ENCODE data around the gene DEGS1. TPM values are rescaled to one million over a fixed set of nuclear protein-coding genes. Genes with fewer than 3 reads are reported as not detected.
A peak's percentile ranks its signal among the peaks of the same experiment; 100 is the strongest.

Gene DEGS1
- total RNA-seq, 4 donors from 2014 or later = 19.1 to 32.9 (median 22.6) TPM

DNA sequence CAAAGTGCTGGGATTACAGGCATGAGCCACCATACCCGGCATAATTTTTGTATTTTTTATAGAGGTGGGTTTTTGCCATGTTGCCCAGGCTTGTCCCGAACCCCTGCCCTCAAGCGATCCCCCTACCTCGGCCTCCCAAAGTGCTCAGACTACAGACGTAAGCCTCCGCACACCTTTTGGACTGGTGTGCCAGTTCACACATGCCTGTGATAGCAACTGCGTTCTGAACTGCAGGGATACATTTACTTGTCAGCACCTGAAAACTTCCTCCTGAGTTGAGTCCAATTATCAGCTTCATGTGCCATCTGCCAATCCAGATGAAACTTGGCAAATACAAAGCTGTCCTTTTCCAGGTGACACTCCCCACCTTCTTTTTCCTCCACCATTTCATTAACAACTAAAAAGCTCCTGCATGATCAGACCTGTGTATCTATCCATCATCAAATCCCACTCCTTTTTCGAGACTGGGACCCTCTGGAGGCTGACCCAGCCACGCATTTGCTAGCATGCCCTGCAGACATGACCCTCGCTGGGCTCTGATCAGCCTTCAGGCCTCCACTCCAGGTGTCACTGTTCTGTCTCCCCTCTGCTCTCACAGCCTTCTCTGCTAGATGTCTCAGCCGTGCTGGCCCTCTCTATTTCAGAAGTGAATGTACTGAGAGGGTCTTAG lies 2.1 kb upstream of the DEGS1 start:
- in situ Hi-C loops (cut with MboI; ENCODE audit: low pct_ligation_motif_present in 1 of 4, low pct_unique_long_range_greater_than_20kb in 1 of 4, low sequenced_read_pairs in 3 of 4) (no loop called here), intact Hi-C loops (cut with DNase I; ENCODE audit: low total_unique reads) (loop anchor here (10.0 kb wide), 1 partner anchor 154 kb away; the partner anchor contains the start of gene NVL)
- H3K36me3 ChIP-seq = no peaks in the 10 kb centered on the region
- no peak for DNase-seq
- no peaks in the 10 kb centered on the region for H3K27me3 ChIP-seq
- peaks cover 6 to 34% (median 15%) of the 10 kb centered on the region in 4 donors for H3K4me1 ChIP-seq
- 95 to 96% methylated on average over 4 to 11 of the region's 11 CpGs for WGBS, 2 donors (ENCODE audit: low coverage in 1 of 2)
- H3K9me3 ChIP-seq = no peaks in the 10 kb centered on the region
- H3K4me3 ChIP-seq = no peak overlapping the region
- no peak overlapping the region for H3K27ac ChIP-seq
- TF ChIP-seq POLR2AphosphoS5 (IDR thresholded peaks at IDR 0.05) (no peak), EP300 (IDR thresholded peaks at IDR 0.05; ENCODE audit: low read depth) (no peak), POLR2A (IDR thresholded peaks at IDR 0.05) (no peak)
- TF ChIP-seq, protein P1, sequence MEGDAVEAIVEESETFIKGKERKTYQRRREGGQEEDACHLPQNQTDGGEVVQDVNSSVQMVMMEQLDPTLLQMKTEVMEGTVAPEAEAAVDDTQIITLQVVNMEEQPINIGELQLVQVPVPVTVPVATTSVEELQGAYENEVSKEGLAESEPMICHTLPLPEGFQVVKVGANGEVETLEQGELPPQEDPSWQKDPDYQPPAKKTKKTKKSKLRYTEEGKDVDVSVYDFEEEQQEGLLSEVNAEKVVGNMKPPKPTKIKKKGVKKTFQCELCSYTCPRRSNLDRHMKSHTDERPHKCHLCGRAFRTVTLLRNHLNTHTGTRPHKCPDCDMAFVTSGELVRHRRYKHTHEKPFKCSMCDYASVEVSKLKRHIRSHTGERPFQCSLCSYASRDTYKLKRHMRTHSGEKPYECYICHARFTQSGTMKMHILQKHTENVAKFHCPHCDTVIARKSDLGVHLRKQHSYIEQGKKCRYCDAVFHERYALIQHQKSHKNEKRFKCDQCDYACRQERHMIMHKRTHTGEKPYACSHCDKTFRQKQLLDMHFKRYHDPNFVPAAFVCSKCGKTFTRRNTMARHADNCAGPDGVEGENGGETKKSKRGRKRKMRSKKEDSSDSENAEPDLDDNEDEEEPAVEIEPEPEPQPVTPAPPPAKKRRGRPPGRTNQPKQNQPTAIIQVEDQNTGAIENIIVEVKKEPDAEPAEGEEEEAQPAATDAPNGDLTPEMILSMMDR (IDR thresholded peaks at IDR 0.05) = no peak

DNA sequence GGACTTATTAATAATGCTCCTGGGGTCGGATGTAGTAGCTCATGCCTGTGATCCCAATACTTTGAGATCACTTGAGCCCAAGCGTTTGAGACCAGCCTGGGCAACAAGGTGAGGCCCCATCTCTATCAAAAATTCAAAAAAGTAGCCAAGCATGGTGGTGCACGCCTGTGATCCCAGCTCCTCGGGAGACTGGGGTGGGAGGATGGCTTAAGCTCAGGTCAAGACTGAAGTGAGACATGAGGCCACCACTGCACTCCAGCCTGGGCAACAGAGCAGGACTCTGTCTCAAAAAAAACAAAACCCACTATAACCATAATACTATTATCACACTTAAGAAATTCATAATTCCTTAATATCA lies 1.6 kb upstream of the DEGS1 start:
- Histone ChIP-seq H3K4me1 (peaks cover 6 to 37% (median 15%) of the 10 kb centered on the region in 4 donors), H3K36me3 (no peaks in the 10 kb centered on the region), H3K27ac (no peak overlapping the region), H3K9me3 (no peaks in the 10 kb centered on the region), H3K4me3 (no peak overlapping the region), H3K27me3 (no peaks in the 10 kb centered on the region)
- TF ChIP-seq POLR2AphosphoS5 (IDR thresholded peaks at IDR 0.05) = no peak
- no peak for TF ChIP-seq POLR2A (IDR thresholded peaks at IDR 0.05)
- no peak for TF ChIP-seq EP300 (IDR thresholded peaks at IDR 0.05; ENCODE audit: low read depth)
- TF ChIP-seq, protein P1 (IDR thresholded peaks at IDR 0.05) = no peak
- intact Hi-C loops (cut with DNase I; ENCODE audit: low total_unique reads) (loop anchor here (10.0 kb wide), 1 partner anchor 153 kb away; the partner anchor contains the start of gene NVL), in situ Hi-C loops (cut with MboI; ENCODE audit: low pct_ligation_motif_present in 1 of 4, low pct_unique_long_range_greater_than_20kb in 1 of 4, low sequenced_read_pairs in 3 of 4) (no loop called here)
- WGBS, 2 donors (ENCODE audit: low coverage in 1 of 2) = 86 to 92% methylated on average over 1 to 4 of the region's 4 CpGs
- no peak for DNase-seq

DNA sequence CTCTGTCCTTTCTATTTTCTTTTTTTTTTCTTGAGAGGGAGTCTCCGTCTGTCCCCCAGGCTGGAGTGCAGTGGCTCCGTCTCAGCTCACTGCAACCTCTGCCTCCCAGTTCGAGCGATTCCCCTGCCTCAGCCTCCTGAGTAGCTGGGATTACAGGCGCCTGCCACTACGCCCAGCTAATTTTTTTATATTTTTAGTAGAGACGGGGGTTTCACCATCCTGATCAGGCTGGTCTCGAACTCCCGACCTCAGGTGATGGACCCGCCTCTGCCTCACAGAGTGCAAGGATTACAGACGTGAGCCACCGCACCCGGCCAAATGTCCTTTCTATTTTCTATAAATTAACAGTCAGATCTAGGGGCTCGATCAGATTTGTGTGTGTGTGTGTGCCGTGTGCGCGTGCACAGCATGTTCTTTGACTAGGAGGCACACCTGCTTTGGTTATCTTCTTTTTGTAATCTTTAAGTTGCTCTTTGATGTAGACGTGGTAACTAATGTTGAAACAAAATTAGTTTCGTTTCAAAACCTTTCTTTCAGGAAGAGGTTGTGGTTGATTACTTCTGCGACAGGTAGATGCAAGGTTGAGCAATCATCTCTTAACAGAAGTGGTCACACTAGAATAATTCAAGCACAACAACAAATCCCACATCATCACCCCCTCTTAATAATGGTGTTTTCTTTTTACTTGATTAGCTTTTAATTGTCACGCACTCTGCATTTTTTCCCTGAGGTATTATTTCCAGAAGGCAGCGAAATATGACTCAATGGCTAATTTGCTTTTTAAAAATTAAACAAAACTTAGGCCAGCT lies 779 bp upstream of the DEGS1 start:
- H3K9me3 ChIP-seq = no peaks in the 10 kb centered on the region
- TF ChIP-seq POLR2AphosphoS5 (IDR thresholded peaks at IDR 0.05) = no peak
- TF ChIP-seq POLR2A (IDR thresholded peaks at IDR 0.05) = no peak
- TF ChIP-seq, protein P1 (IDR thresholded peaks at IDR 0.05) = no peak
- no peak for TF ChIP-seq EP300 (IDR thresholded peaks at IDR 0.05; ENCODE audit: low read depth)
- H3K36me3 ChIP-seq = no peaks in the 10 kb centered on the region
- H3K4me3 ChIP-seq = peak overlapping the region; percentile 67 to 86 (median 80)
- intact Hi-C loops (cut with DNase I; ENCODE audit: low total_unique reads) (loop anchor here (10.0 kb wide), 1 partner anchor 153 kb away; the partner anchor contains the start of gene NVL), in situ Hi-C loops (cut with MboI; ENCODE audit: low pct_ligation_motif_present in 1 of 4, low pct_unique_long_range_greater_than_20kb in 1 of 4, low sequenced_read_pairs in 3 of 4) (no loop called here)
- no peaks in the 10 kb centered on the region for H3K27me3 ChIP-seq
- 41 to 44% methylated on average over 17 to 22 of the region's 22 CpGs for WGBS, 2 donors (ENCODE audit: low coverage in 1 of 2)
- peak overlapping the region; percentile 89 to 98 (median 94) for H3K27ac ChIP-seq
- DNase-seq = peak; percentile 14
- H3K4me1 ChIP-seq = peaks cover 6 to 37% (median 17%) of the 10 kb centered on the region in 4 donors
